ENCODE measurements around the gene CENATAC. TPM values are rescaled to one million over a fixed set of nuclear protein-coding genes. Genes with fewer than 3 reads are reported as not detected.
"Not testable (repeated sequence)": the region's sequence is repeated elsewhere in the genome, so short reads cannot be mapped to it uniquely, and the experiment has no call there.

The CENATAC gene, protein sequence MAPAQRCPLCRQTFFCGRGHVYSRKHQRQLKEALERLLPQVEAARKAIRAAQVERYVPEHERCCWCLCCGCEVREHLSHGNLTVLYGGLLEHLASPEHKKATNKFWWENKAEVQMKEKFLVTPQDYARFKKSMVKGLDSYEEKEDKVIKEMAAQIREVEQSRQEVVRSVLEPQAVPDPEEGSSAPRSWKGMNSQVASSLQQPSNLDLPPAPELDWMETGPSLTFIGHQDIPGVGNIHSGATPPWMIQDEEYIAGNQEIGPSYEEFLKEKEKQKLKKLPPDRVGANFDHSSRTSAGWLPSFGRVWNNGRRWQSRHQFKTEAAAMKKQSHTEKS
- total RNA-seq (2022) (185 and 194 TPM in 2 replicates), Bru-seq, nascent RNA (percentile 98 among the genes with signal in this experiment), BruChase-seq, experiment 1, labeled RNA remaining after a 2-hour chase (percentile 99 among the genes with signal in this experiment), BruChase-seq, experiment 2, labeled RNA remaining after a 6-hour chase (percentile 98 among the genes with signal in this experiment)
- long read RNA-seq, transcript CCDC84-201 (11 exons, 1,202 nt) = major isoform, 46 of 73 reads
- long read RNA-seq, partial matches to known transcripts = 8 of 73 reads
- long read RNA-seq, other reads (novel, unspliced or antisense) = 19 of 73 reads

DNA sequence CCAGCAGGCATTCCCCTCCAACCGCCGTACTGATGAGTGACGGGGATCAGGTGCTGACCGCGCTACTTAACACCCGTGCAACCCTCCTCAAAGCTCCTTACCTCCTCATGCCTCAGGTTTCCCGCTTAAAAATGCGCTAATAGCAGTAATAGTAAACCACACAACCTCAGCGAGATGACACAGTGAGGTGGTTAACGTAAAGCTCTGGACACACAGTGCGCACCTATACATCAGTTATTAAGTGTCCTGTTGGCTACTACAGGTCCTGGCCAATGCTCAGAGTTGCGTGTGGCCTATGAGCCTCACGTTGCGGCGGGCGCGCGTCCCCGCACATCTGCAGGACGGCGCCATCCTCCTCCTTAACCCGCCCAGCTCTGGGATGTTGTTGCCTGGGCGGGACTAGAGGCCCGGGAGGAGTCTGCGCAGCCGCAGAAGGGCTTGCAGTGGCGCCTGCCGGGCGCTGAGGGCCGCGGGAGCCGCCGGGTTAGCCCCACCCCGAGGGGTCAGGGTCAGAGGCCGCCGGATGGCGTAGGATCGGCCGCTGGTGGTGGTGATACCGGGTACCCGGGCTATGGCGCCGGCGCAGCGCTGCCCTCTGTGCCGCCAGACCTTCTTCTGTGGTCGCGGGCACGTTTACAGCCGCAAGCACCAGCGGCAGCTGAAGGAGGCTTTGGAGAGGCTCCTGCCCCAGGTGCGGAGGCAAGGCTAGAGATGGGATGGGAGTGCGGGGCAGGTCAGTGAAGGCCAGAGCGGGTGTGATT, at the start of gene CENATAC:
TSS of gene CENATAC (plus strand) at position 512 of the 761 bp plus-strand sequence. CDS start at position 572, 60 bp downstream.
- Histone ChIP-seq H3K27me3 (replicated peaks; ENCODE audit: control insufficient read depth, insufficient read depth, low read length) (no peaks in the 10 kb centered on the region), H3K36me3 (ENCODE audit: control insufficient read depth, insufficient read depth, low read length) (peaks cover 11% of the 10 kb centered on the region; the same call in 1 of the 2 replicates), H3K9me3 (no peaks in the 10 kb centered on the region), H3K4me1 (peaks cover 17% of the 10 kb centered on the region), H3K4me3 (ENCODE audit: low read depth, low read length) (peak within 1 kb of the TSS; percentile 75)
- peak; percentile 98 to 100 for DNase-seq
- peaks cover 53% of the 10 kb centered on the region for H3K36me3 Mint-ChIP-seq (ENCODE audit: insufficient read depth, unreplicated experiment)
- BruUV-seq (replicated peaks) = no TSS peak
- peak within 1 kb of the TSS; percentile 96 for H3K4me3 Mint-ChIP-seq (ENCODE audit: unreplicated experiment)
- peaks cover 24% of the 10 kb centered on the region for H3K4me1 Mint-ChIP-seq (ENCODE audit: low read depth, unreplicated experiment)
- peak within 1 kb of the TSS; percentile 94 for H3K27ac Mint-ChIP-seq (ENCODE audit: unreplicated experiment)
- intact Hi-C loops (cut with micrococcal nuclease; ENCODE audit: unreplicated experiment) = loop anchor here (1.0 kb wide), 3 partner anchors 20 to 59 kb away; partner anchors contain the start of genes HYOU1, RPS25 and TRAPPC4
- H3K9me3 Mint-ChIP-seq (ENCODE audit: unreplicated experiment) = no peaks in the 10 kb centered on the region
- ChIA-PET POLR2A (interaction anchor here (0.5 to 2.6 kb wide), 18 partner anchors 17 to 376 kb away, joined by 3 to 24 read pairs (median 4); partner anchors contain the start of genes DDX6, DPAGT1, RPS25 and TRAPPC4), CTCF (interaction anchor here (1.0 to 1.2 kb wide), 3 partner anchors 45 to 351 kb away, joined by 3 read pairs; no protein-coding TSS in a partner anchor)
- peak in 1 of 2 experiments; percentile 11 for TF ChIP-seq CTCF (IDR thresholded peaks at IDR 0.05; ENCODE audit: insufficient read depth in 1 of 2, low read depth in 1 of 2, low read length in 1 of 2, severe bottlenecking in 1 of 2, unreplicated experiment in 1 of 2)
- no peaks in the 10 kb centered on the region for H3K27me3 Mint-ChIP-seq (ENCODE audit: insufficient read depth, unreplicated experiment)

DNA sequence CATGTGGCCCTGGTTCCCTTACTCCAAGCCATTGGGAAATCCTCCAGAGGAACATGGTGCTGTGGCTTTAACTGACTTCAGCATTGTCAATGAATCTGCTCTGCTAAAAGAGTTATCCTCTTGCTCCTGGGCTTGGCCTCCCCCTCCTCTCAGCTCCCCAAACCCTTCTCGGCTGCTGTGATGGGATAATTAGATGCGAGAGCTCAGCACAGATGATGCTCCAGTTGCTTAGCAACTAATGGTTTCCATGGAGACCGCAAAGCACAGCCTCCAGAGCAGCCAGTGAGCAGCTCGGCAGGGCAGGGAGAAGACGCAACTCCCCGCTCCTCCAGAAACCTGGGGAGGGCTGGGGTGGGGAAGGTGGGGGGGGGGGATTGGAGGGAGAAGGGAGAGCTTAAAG, 44.7 kb upstream of the CENATAC start:
- ChIA-PET CTCF (interaction anchor here (0.6 to 1.1 kb wide), 5 partner anchors 23 to 162 kb away, joined by 3 to 5 read pairs (median 3); no protein-coding TSS in a partner anchor), POLR2A (interaction anchor here (0.6 to 1.0 kb wide), 3 partner anchors 24 to 162 kb away, joined by 3 to 6 read pairs (median 6); partner anchors contain the start of gene DDX6)
- no peak overlapping the region for H3K4me3 Mint-ChIP-seq (ENCODE audit: unreplicated experiment)
- H3K36me3 Mint-ChIP-seq (ENCODE audit: insufficient read depth, unreplicated experiment) = no peaks in the 10 kb centered on the region
- no peaks in the 10 kb centered on the region for H3K9me3 Mint-ChIP-seq (ENCODE audit: unreplicated experiment)
- H3K4me1 Mint-ChIP-seq (ENCODE audit: low read depth, unreplicated experiment) = peaks cover 15% of the 10 kb centered on the region
- no peak for TF ChIP-seq CTCF (IDR thresholded peaks at IDR 0.05; ENCODE audit: insufficient read depth in 1 of 2, low read depth in 1 of 2, low read length in 1 of 2, severe bottlenecking in 1 of 2, unreplicated experiment in 1 of 2)
- no peak overlapping the region for H3K4me3 ChIP-seq (ENCODE audit: low read depth, low read length)
- peaks cover 4% of the 10 kb centered on the region for H3K27me3 Mint-ChIP-seq (ENCODE audit: insufficient read depth, unreplicated experiment)
- H3K4me1 ChIP-seq = peaks cover 15% of the 10 kb centered on the region
- H3K27me3 ChIP-seq (replicated peaks; ENCODE audit: control insufficient read depth, insufficient read depth, low read length) = no peaks in the 10 kb centered on the region
- peak; percentile 45 to 63 for DNase-seq
- intact Hi-C loops (cut with micrococcal nuclease; ENCODE audit: unreplicated experiment) = no loop called here
- H3K27ac Mint-ChIP-seq (ENCODE audit: unreplicated experiment) = no peak overlapping the region
- no TSS peak for BruUV-seq (replicated peaks)
- no peaks in the 10 kb centered on the region for H3K36me3 ChIP-seq (ENCODE audit: control insufficient read depth, insufficient read depth, low read length)
- no peaks in the 10 kb centered on the region for H3K9me3 ChIP-seq

GRCh38 chr11:118953976-118954375, 44.0 kb upstream of the CENATAC start:
- DNase-seq; H3K27me3 ChIP-seq (replicated peaks; ENCODE audit: control insufficient read depth, insufficient read depth, low read length); POLR2A ChIA-PET; H3K4me3 Mint-ChIP-seq (ENCODE audit: unreplicated experiment); H3K9me3 ChIP-seq; H3K4me3 ChIP-seq (ENCODE audit: low read depth, low read length); intact Hi-C loops (cut with micrococcal nuclease; ENCODE audit: unreplicated experiment); BruUV-seq (replicated peaks); H3K27me3 Mint-ChIP-seq (ENCODE audit: insufficient read depth, unreplicated experiment); H3K36me3 Mint-ChIP-seq (ENCODE audit: insufficient read depth, unreplicated experiment); H3K36me3 ChIP-seq (ENCODE audit: control insufficient read depth, insufficient read depth, low read length); H3K9me3 Mint-ChIP-seq (ENCODE audit: unreplicated experiment); H3K27ac Mint-ChIP-seq (ENCODE audit: unreplicated experiment): not testable (repeated sequence)
- H3K4me1 ChIP-seq = peaks cover 15% of the 10 kb centered on the region
- CTCF ChIA-PET = interaction anchor here (1.1 kb wide), 1 partner anchor 59 kb away, joined by 3 read pairs; no protein-coding TSS in a partner anchor
- H3K4me1 Mint-ChIP-seq (ENCODE audit: low read depth, unreplicated experiment) = peaks cover 15% of the 10 kb centered on the region

Data from Caco-2 (cell line).